Stimulated activated naive CD4-positive, alpha-beta T cell treated with Interleukin-2 at 50 U/mL for 16 hours (primary cell): ENCODE results near the gene FRMPD4.

ENCODE experiments used
- DNase-seq: peaks from one replicate; lab custom pipeline; 2025; lab: John Stamatoyannopoulos, UW

Gene FRMPD4

GRCh38 chrX:12301288-12301687 is 163.0 kb downstream of the FRMPD4 start:
- DNase-seq: no peak

- no peak for DNase-seq
Measured at GRCh38 chrX:12304261-12304660, 166.0 kb downstream of the FRMPD4 start.

GRCh38 chrX:12307961-12308360 is 169.7 kb downstream of the FRMPD4 start:
- DNase-seq: no peak

GRCh38 chrX:12308420-12308819 is 170.1 kb downstream of the FRMPD4 start:
- no peak for DNase-seq

GRCh38 chrX:12309040-12309743 is 170.9 kb downstream of the FRMPD4 start:
- no peak for DNase-seq

- DNase-seq: no peak
Measured at GRCh38 chrX:12309744-12310076, 171.4 kb downstream of the FRMPD4 start.

GRCh38 chrX:12314651-12315050 is 176.4 kb downstream of the FRMPD4 start:
- DNase-seq: no peak

- DNase-seq: no peak
Measured at GRCh38 chrX:12315526-12315925, 177.3 kb downstream of the FRMPD4 start.

- DNase-seq: no peak
Measured at GRCh38 chrX:12319003-12319519, 180.8 kb downstream of the FRMPD4 start.

GRCh38 chrX:12319992-12320391 is 181.7 kb downstream of the FRMPD4 start:
- DNase-seq: no peak

GRCh38 chrX:12322031-12322430 is 183.8 kb downstream of the FRMPD4 start:
- no peak for DNase-seq

GRCh38 chrX:12325171-12325570 is 186.9 kb downstream of the FRMPD4 start:
- DNase-seq: no peak

GRCh38 chrX:12327836-12328235 is 189.6 kb downstream of the FRMPD4 start:
- no peak for DNase-seq

- no peak for DNase-seq
Measured at GRCh38 chrX:12329476-12329875, 191.2 kb downstream of the FRMPD4 start.

GRCh38 chrX:12330841-12331240 is 192.6 kb downstream of the FRMPD4 start:
- DNase-seq: no peak

GRCh38 chrX:12332786-12333347 is 194.6 kb downstream of the FRMPD4 start:
- DNase-seq: no peak

- no peak for DNase-seq
Measured at GRCh38 chrX:12339921-12340320, 201.6 kb downstream of the FRMPD4 start.

- no peak for DNase-seq
Measured at GRCh38 chrX:12344954-12345353, 206.7 kb downstream of the FRMPD4 start.

- DNase-seq: no peak
Measured at GRCh38 chrX:12349201-12349600, 210.9 kb downstream of the FRMPD4 start.

- DNase-seq: no peak
Measured at GRCh38 chrX:12352922-12353321, 214.6 kb downstream of the FRMPD4 start.

GRCh38 chrX:12360383-12360782 is 222.1 kb downstream of the FRMPD4 start:
- no peak for DNase-seq

- DNase-seq: no peak
Measured at GRCh38 chrX:12360986-12361598, 222.8 kb downstream of the FRMPD4 start.

GRCh38 chrX:12363216-12363615 is 224.9 kb downstream of the FRMPD4 start:
- DNase-seq: no peak
